GM12878 (cell line): ENCODE results near the gene FGR. TPM values are rescaled to one million over a fixed set of nuclear protein-coding genes. Genes with fewer than 3 reads are reported as not detected.

Experiments used
- CHD2 ChIP-seq: IDR thresholded peaks from 2 replicates; pipeline ENCODE4 v1.6.1; 2011; ENCODE audit warnings: low read depth, low read length, improper control_type of control experiment, borderline replicate concordance
- DPF2 ChIP-seq: fragments of 450-650 bp; IDR thresholded peaks from 2 replicates; pipeline ENCODE4 v1.6.1; 2017; ENCODE audit warnings: mild to moderate bottlenecking
- GATAD2B ChIP-seq: fragments of 450-650 bp; conservative IDR thresholded peaks from 2 replicates; pipeline ENCODE4 v1.6.1; 2017; ENCODE audit warnings: low read depth, mild to moderate bottlenecking, moderate library complexity
- IKZF2 ChIP-seq, 2 experiments: fragments of 450-650 bp; IDR thresholded peaks; 2 replicates each; pipeline ENCODE4 v1.6.1; 2017; ENCODE audit warnings: mild to moderate bottlenecking in 2 of 2, moderate library complexity in 2 of 2
- NKRF ChIP-seq: fragments of 450-650 bp; conservative IDR thresholded peaks from 2 replicates; pipeline ENCODE4 v1.6.1; 2017; ENCODE audit warnings: mild to moderate bottlenecking, moderate library complexity
- NR2C1 ChIP-seq: fragments of 450-650 bp; IDR thresholded peaks from 2 replicates; pipeline ENCODE4 v1.6.1; 2017; ENCODE audit warnings: antibody characterized with exemption, mild to moderate bottlenecking, moderate library complexity
- PAX8 ChIP-seq: fragments of 450-650 bp; IDR thresholded peaks from 2 replicates; pipeline ENCODE4 v1.6.1; 2017; ENCODE audit warnings: mild to moderate bottlenecking, moderate library complexity
- PBX3 ChIP-seq: IDR thresholded peaks from 2 replicates; pipeline ENCODE4 v1.6.1; 2011; ENCODE audit warnings: mild to moderate bottlenecking, low read depth, low read length, moderate library complexity; ENCODE audit not compliant: insufficient replicate concordance
- RELA ChIP-seq: fragments of 450-650 bp; IDR thresholded peaks from 2 replicates; pipeline ENCODE4 v1.8.0; 2014; ENCODE audit warnings: borderline replicate concordance; ENCODE audit not compliant: partially characterized antibody
- RELB ChIP-seq: fragments of 450-650 bp; IDR thresholded peaks from 2 replicates; pipeline ENCODE4 v1.6.1; 2017; ENCODE audit warnings: low read depth, mild to moderate bottlenecking, moderate library complexity
- RFX5 ChIP-seq: IDR thresholded peaks from 2 replicates; pipeline ENCODE4 v1.6.1; 2011; ENCODE audit warnings: low read depth, low read length, improper control_type of control experiment
- SIX5 ChIP-seq: IDR thresholded peaks from 2 replicates; pipeline ENCODE4 v1.6.1; 2011; ENCODE audit warnings: mild to moderate bottlenecking, low read depth, low read length, moderate library complexity; ENCODE audit not compliant: severe bottlenecking
- SMARCA5 ChIP-seq: fragments of 450-650 bp; IDR thresholded peaks from 2 replicates; pipeline ENCODE4 v1.6.1; 2017; ENCODE audit warnings: mild to moderate bottlenecking
- SPI1 ChIP-seq: IDR thresholded peaks from 2 replicates; pipeline ENCODE4 v1.6.1; 2011; ENCODE audit warnings: low read depth, mild to moderate bottlenecking, low read length, moderate library complexity, borderline replicate concordance; ENCODE audit not compliant: insufficient read depth
- SREBF2 ChIP-seq: IDR thresholded peaks from 2 replicates; pipeline ENCODE4 v1.6.1; 2012; ENCODE audit warnings: mild to moderate bottlenecking, low read length
- TCF3 ChIP-seq: IDR thresholded peaks from 2 replicates; pipeline ENCODE4 v1.6.1; 2012; ENCODE audit warnings: low read depth, mild to moderate bottlenecking, low read length, borderline replicate concordance; ENCODE audit not compliant: insufficient read depth
- TCF7 ChIP-seq: IDR thresholded peaks from 2 replicates; pipeline ENCODE4 v1.6.1; 2014; ENCODE audit warnings: antibody characterized with exemption, borderline replicate concordance
- ZNF24 ChIP-seq: fragments of 450-650 bp; IDR thresholded peaks from 2 replicates; pipeline ENCODE4 v1.6.1; 2017; ENCODE audit warnings: antibody characterized with exemption, mild to moderate bottlenecking
- polyA plus RNA-seq, 11 experiments: library from polyadenylated mRNA; depleted of rRNA in 4 of 11; unstranded in 6 of 11; stranded (reverse) in 5 of 11; fragments of >200 nt; fragmentation: Nextera tagmentation in 4 of 11; fragmentation: Illumina TruSeq in 1 of 11; extraction: Ambion mirVana in 4 of 11; extraction: Trizol in 1 of 11; gene quantifications; 1 replicate in 1 of 11; 2 replicates in 10 of 11; pipeline versions ENCODE4 v1.2.1 to v1.2.3, GENCODE V29; 2011 to 2016; ENCODE audit warnings: inconsistent platforms in 2 of 11, missing spikeins in 2 of 11, low read depth in 1 of 11
- total RNA-seq, 4 experiments: library from RNA; depleted of rRNA in 3 of 4; stranded (reverse); fragments of >200 nt in 3 of 4; fragmentation: Illumina TruSeq in 1 of 4; extraction: Trizol in 1 of 4; gene quantifications; 2 replicates each; pipeline versions ENCODE4 v1.2.1 to v1.2.3, GENCODE V29; 2013 to 2021
- TF ChIP-seq, protein P1 (sequence below): IDR thresholded peaks from 2 replicates; pipeline ENCODE4 v1.6.1; 2012; ENCODE audit warnings: improper control_type of control experiment, low read depth, low read length; ENCODE audit not compliant: insufficient replicate concordance

Gene FGR
- total and polyA plus RNA-seq, 10 of the 15 experiments (the other 5 are each of a cell fraction or from before 2014, with no cell fraction given): 10.9 to 193 (median 74.7) TPM

- TF ChIP-seq CHD2 (peak; percentile 42), IKZF2 (IDR thresholded peaks at IDR 0.05) (peak; percentile 95), TCF3 (peak; percentile 95), SMARCA5 (peak; percentile 95; the same call in 1 of the 2 replicates), PAX8 (no peak), GATAD2B (peak; percentile 99), NR2C1 (peak; percentile 46), PBX3 (no peak), RELB (peak; percentile 78), NKRF (no peak; the same call in 1 of the 2 replicates), TCF7 (peak; percentile 50; the same call in 1 of the 2 replicates), DPF2 (peak; percentile 95; the same call in 1 of the 2 replicates), SIX5 (no peak), SREBF2 (no peak), RFX5 (no peak), RELA (peak; percentile 33), SPI1 (peak; percentile 65), ZNF24 (no peak; the same call in 1 of the 2 replicates)
- TF ChIP-seq, protein P1, sequence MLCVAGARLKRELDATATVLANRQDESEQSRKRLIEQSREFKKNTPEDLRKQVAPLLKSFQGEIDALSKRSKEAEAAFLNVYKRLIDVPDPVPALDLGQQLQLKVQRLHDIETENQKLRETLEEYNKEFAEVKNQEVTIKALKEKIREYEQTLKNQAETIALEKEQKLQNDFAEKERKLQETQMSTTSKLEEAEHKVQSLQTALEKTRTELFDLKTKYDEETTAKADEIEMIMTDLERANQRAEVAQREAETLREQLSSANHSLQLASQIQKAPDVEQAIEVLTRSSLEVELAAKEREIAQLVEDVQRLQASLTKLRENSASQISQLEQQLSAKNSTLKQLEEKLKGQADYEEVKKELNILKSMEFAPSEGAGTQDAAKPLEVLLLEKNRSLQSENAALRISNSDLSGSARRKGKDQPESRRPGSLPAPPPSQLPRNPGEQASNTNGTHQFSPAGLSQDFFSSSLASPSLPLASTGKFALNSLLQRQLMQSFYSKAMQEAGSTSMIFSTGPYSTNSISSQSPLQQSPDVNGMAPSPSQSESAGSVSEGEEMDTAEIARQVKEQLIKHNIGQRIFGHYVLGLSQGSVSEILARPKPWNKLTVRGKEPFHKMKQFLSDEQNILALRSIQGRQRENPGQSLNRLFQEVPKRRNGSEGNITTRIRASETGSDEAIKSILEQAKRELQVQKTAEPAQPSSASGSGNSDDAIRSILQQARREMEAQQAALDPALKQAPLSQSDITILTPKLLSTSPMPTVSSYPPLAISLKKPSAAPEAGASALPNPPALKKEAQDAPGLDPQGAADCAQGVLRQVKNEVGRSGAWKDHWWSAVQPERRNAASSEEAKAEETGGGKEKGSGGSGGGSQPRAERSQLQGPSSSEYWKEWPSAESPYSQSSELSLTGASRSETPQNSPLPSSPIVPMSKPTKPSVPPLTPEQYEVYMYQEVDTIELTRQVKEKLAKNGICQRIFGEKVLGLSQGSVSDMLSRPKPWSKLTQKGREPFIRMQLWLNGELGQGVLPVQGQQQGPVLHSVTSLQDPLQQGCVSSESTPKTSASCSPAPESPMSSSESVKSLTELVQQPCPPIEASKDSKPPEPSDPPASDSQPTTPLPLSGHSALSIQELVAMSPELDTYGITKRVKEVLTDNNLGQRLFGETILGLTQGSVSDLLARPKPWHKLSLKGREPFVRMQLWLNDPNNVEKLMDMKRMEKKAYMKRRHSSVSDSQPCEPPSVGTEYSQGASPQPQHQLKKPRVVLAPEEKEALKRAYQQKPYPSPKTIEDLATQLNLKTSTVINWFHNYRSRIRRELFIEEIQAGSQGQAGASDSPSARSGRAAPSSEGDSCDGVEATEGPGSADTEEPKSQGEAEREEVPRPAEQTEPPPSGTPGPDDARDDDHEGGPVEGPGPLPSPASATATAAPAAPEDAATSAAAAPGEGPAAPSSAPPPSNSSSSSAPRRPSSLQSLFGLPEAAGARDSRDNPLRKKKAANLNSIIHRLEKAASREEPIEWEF: peak; percentile 90
Observed at GRCh38 chr1:27632387-27633297, 2.3 kb downstream of the FGR start (continued).
